ENCODE data around the gene TMSB4X. TPM values are rescaled to one million over a fixed set of nuclear protein-coding genes. Genes with fewer than 3 reads are reported as not detected.
"Not testable (repeated sequence)": the region's sequence is repeated elsewhere in the genome, so short reads cannot be mapped to it uniquely, and the experiment has no call there.

TMSB4X gene
- total RNA-seq, 1 donor from 2014 or later: 3,119 TPM

GRCh38 chrX:12975670-12975965, 708 bp downstream of the TMSB4X start:
- no peak for TF ChIP-seq POLR2A (IDR thresholded peaks at IDR 0.05)
- TF ChIP-seq POLR2AphosphoS5 (IDR thresholded peaks at IDR 0.05; ENCODE audit: insufficient read depth in 1 of 2, low read depth in 1 of 2): no peak
- TF ChIP-seq CTCF (IDR thresholded peaks at IDR 0.05): no peak
- Histone ChIP-seq H3K27ac (peak overlapping the region; percentile 92), H3K4me1 (no peaks in the 10 kb centered on the region), H3K36me3 (peaks cover 0 to 4% of the 10 kb centered on the region in 2 donors), H3K27me3 (no peaks in the 10 kb centered on the region), H3K9me3 (no peaks in the 10 kb centered on the region), H3K4me3 (peak overlapping the region; percentile 49 to 63)
- intact Hi-C loops (cut with DNase I): loop anchor here (1.0 to 10.0 kb wide), 2 partner anchors 119 to 512 kb away; no protein-coding TSS in a partner anchor
- DNase-seq (ENCODE audit: extremely low spot score in 2 of 2): no peak

GRCh38 chrX:12975991-12976558, 1.2 kb downstream of the TMSB4X start:
- TF ChIP-seq POLR2AphosphoS5 (IDR thresholded peaks at IDR 0.05; ENCODE audit: insufficient read depth in 1 of 2, low read depth in 1 of 2): no peak
- TF ChIP-seq POLR2A (IDR thresholded peaks at IDR 0.05): no peak
- TF ChIP-seq CTCF (IDR thresholded peaks at IDR 0.05): no peak
- Histone ChIP-seq H3K27me3 (no peaks in the 10 kb centered on the region), H3K4me3 (peak overlapping the region; percentile 49 to 63), H3K27ac (peak overlapping the region; percentile 92), H3K36me3 (peaks cover 0 to 4% of the 10 kb centered on the region in 2 donors), H3K9me3 (no peaks in the 10 kb centered on the region), H3K4me1 (no peaks in the 10 kb centered on the region)
- no peak for DNase-seq (ENCODE audit: extremely low spot score in 2 of 2)
- intact Hi-C loops (cut with DNase I): loop anchor here (1.0 to 10.0 kb wide), 2 partner anchors 119 to 511 kb away; no protein-coding TSS in a partner anchor

- H3K27me3 ChIP-seq; H3K9me3 ChIP-seq; DNase-seq (ENCODE audit: extremely low spot score in 2 of 2); H3K36me3 ChIP-seq; H3K4me1 ChIP-seq: not testable (repeated sequence)
- intact Hi-C loops (cut with DNase I): loop anchor here (10.0 kb wide), 1 partner anchor 118 kb away; no protein-coding TSS in a partner anchor
- peak overlapping the region; percentile 49 to 63 for H3K4me3 ChIP-seq
- H3K27ac ChIP-seq: peak overlapping the region; percentile 92
Observed at GRCh38 chrX:12976819-12977732, 2.2 kb downstream of the TMSB4X start.

- no peaks in the 10 kb centered on the region for H3K9me3 ChIP-seq
- H3K27me3 ChIP-seq: no peaks in the 10 kb centered on the region
- TF ChIP-seq CTCF (IDR thresholded peaks at IDR 0.05): no peak
- TF ChIP-seq POLR2A (IDR thresholded peaks at IDR 0.05): no peak
- TF ChIP-seq POLR2AphosphoS5 (IDR thresholded peaks at IDR 0.05; ENCODE audit: insufficient read depth in 1 of 2, low read depth in 1 of 2): no peak
- H3K4me1 ChIP-seq: no peaks in the 10 kb centered on the region
- H3K36me3 ChIP-seq: peaks cover 0 to 4% of the 10 kb centered on the region in 2 donors
- peak overlapping the region; percentile 92 for H3K27ac ChIP-seq
- intact Hi-C loops (cut with DNase I): loop anchor here (10.0 kb wide), 1 partner anchor 117 kb away; no protein-coding TSS in a partner anchor
- H3K4me3 ChIP-seq: peak overlapping the region; percentile 49 to 63
- DNase-seq (ENCODE audit: extremely low spot score in 2 of 2): no peak
Observed at GRCh38 chrX:12977761-12978204, 2.9 kb downstream of the TMSB4X start.

GRCh38 chrX:12978205-12979025, 3.5 kb downstream of the TMSB4X start:
- intact Hi-C loops (cut with DNase I): loop anchor here (10.0 kb wide), 1 partner anchor 116 kb away; no protein-coding TSS in a partner anchor
- Histone ChIP-seq H3K4me1 (no peaks in the 10 kb centered on the region), H3K36me3 (peaks cover 0 to 4% of the 10 kb centered on the region in 2 donors), H3K4me3 (peak overlapping the region in 1 of 2 donors; percentile 63), H3K27me3 (no peaks in the 10 kb centered on the region), H3K9me3 (no peaks in the 10 kb centered on the region), H3K27ac (peak overlapping the region; percentile 92)
- TF ChIP-seq CTCF (IDR thresholded peaks at IDR 0.05) (no peak), POLR2AphosphoS5 (IDR thresholded peaks at IDR 0.05; ENCODE audit: insufficient read depth in 1 of 2, low read depth in 1 of 2) (no peak), POLR2A (IDR thresholded peaks at IDR 0.05) (no peak)
- no peak for DNase-seq (ENCODE audit: extremely low spot score in 2 of 2)
